Neuronal stem cell (in vitro differentiated cells): ENCODE measurements around the gene BAG2.
A peak's percentile ranks its signal among the peaks of the same experiment; 100 is the strongest.

Experiments
- DNase-seq: peaks from one replicate; pipeline ENCODE4 v3.0.0-alpha.2; 2013; ENCODE audit warnings: low spot score
- H2AFZ ChIP-seq: one replicate; pipeline ENCODE4 v1.6.1; 2013; ENCODE audit warnings: mild to moderate bottlenecking, low read length, inconsistent platforms
- H2AK5ac ChIP-seq: 2 replicates; pipeline ENCODE4 v1.6.1; 2013; ENCODE audit warnings: low read depth, mild to moderate bottlenecking, inconsistent platforms, low read length, moderate library complexity, mixed read lengths
- H2BK120ac ChIP-seq: 2 replicates; pipeline ENCODE4 v1.6.1; 2013; ENCODE audit warnings: low read depth, mild to moderate bottlenecking, inconsistent platforms, low read length, moderate library complexity, mixed read lengths
- H2BK12ac ChIP-seq: one replicate; pipeline ENCODE4 v1.6.1; 2013; ENCODE audit warnings: low read length, inconsistent platforms
- H2BK15ac ChIP-seq: 2 replicates; pipeline ENCODE4 v1.6.1; 2013; ENCODE audit warnings: mild to moderate bottlenecking, low read length, inconsistent platforms, mixed read lengths
- H2BK5ac ChIP-seq: one replicate; pipeline ENCODE4 v1.6.1; 2013; ENCODE audit warnings: inconsistent platforms, mild to moderate bottlenecking, low read length, moderate library complexity
- H3K14ac ChIP-seq: one replicate; pipeline ENCODE4 v1.6.1; 2013; ENCODE audit warnings: low read length, inconsistent platforms
- H3K18ac ChIP-seq: 2 replicates; pipeline ENCODE4 v1.6.1; 2013; ENCODE audit warnings: low read length, inconsistent platforms
- H3K23ac ChIP-seq: 2 replicates; pipeline ENCODE4 v1.6.1; 2013; ENCODE audit warnings: low read depth, mild to moderate bottlenecking, mixed read lengths, low read length, inconsistent platforms; ENCODE audit not compliant: poor library complexity
- H3K27ac ChIP-seq: replicated peaks from 3 replicates; pipeline ENCODE4 v1.5.1; 2013; ENCODE audit warnings: low read length, inconsistent platforms
- H3K27me3 ChIP-seq, 3 experiments: 2 replicates each; pipeline ENCODE4 v1.6.1; 2013; ENCODE audit warnings: low read length in 3 of 3, mild to moderate bottlenecking in 2 of 3, inconsistent platforms in 1 of 3, low read depth in 1 of 3, mixed read lengths in 1 of 3, moderate library complexity in 1 of 3; ENCODE audit not compliant: control insufficient read depth in 3 of 3, insufficient read depth in 3 of 3
- H3K36me3 ChIP-seq, 2 donors: replicated peaks in 1 of 2; 2 replicates each; pipeline ENCODE4 v1.6.1; 2013; ENCODE audit warnings: low read length in 2 of 2; ENCODE audit not compliant: control insufficient read depth in 2 of 2, insufficient read depth in 2 of 2
- H3K4ac ChIP-seq: 2 replicates; pipeline ENCODE4 v1.6.1; 2013; ENCODE audit warnings: inconsistent platforms, mild to moderate bottlenecking, low read length, moderate library complexity
- H3K4me1 ChIP-seq, 2 donors: 1 replicate in 1 of 2; 2 replicates in 1 of 2; pipeline ENCODE4 v1.6.1; 2013; ENCODE audit warnings: low read length in 2 of 2, low read depth in 1 of 2; ENCODE audit not compliant: control insufficient read depth in 2 of 2, insufficient read depth in 1 of 2
- H3K4me2 ChIP-seq: one replicate; pipeline ENCODE4 v1.6.1; 2013; ENCODE audit warnings: mild to moderate bottlenecking, low read length, inconsistent platforms; ENCODE audit not compliant: insufficient read depth, poor library complexity, severe bottlenecking
- H3K4me3 ChIP-seq, 2 donors: 2 replicates each; pipeline ENCODE4 v1.5.1; 2013; ENCODE audit warnings: low read length in 2 of 2, mild to moderate bottlenecking in 2 of 2, inconsistent platforms in 1 of 2, moderate library complexity in 1 of 2
- H3K79me1 ChIP-seq: one replicate; pipeline ENCODE4 v1.6.1; 2013; ENCODE audit warnings: low read depth, mild to moderate bottlenecking, inconsistent platforms, low read length, moderate library complexity
- H3K9ac ChIP-seq: one replicate; pipeline ENCODE4 v1.6.1; 2013; ENCODE audit warnings: mild to moderate bottlenecking, low read depth, low read length, inconsistent platforms; ENCODE audit not compliant: poor library complexity
- H3K9me3 ChIP-seq, 2 donors: replicated peaks in 1 of 2; 2 replicates each; pipeline versions ENCODE3 to v1.6.1; 2013; ENCODE audit warnings: low read length in 2 of 2, mild to moderate bottlenecking in 2 of 2, inconsistent platforms in 1 of 2, low read depth in 1 of 2, mixed read lengths in 1 of 2, moderate library complexity in 1 of 2; ENCODE audit not compliant: control insufficient read depth in 2 of 2, insufficient read depth in 1 of 2
- H4K8ac ChIP-seq: one replicate; pipeline ENCODE4 v1.6.1; 2013; ENCODE audit warnings: low read depth, mild to moderate bottlenecking, inconsistent platforms, low read length, moderate library complexity
- H4K91ac ChIP-seq: one replicate; pipeline ENCODE4 v1.6.1; 2013; ENCODE audit warnings: low read length, low read depth, mild to moderate bottlenecking, inconsistent platforms; ENCODE audit not compliant: poor library complexity
- WGBS, 2 donors: extraction: QIAGEN DNeasy Blood & Tissue Kit; methylation state at CpG; one replicate each; pipeline ENCODE4 v1.1.7; 2013; ENCODE audit warnings: missing lambda C conversion rate in 2 of 2, mixed read lengths in 1 of 2; ENCODE audit not compliant: insufficient read length in 2 of 2, insufficient replicate concordance in 1 of 2; ENCODE audit errors: extremely low coverage in 2 of 2; 5-methylcytosine and 5-hydroxymethylcytosine counted together

BAG2 gene

GRCh38 chr6:57221191-57221935, 49.2 kb downstream of the BAG2 start:
- Histone ChIP-seq H3K36me3 (no peaks in the 10 kb centered on the region), H3K14ac (peak overlapping the region; percentile 47), H2AK5ac (no peak overlapping the region), H3K23ac (peak overlapping the region; percentile 96), H4K91ac (no peak overlapping the region), H3K4me1 (peaks cover 0 to 4% of the 10 kb centered on the region in 2 donors), H2BK5ac (peak overlapping the region; percentile 92), H3K27ac (peak overlapping the region; percentile 88), H3K4me3 (peak overlapping the region; percentile 77 to 91), H2BK12ac (peak overlapping the region; percentile 82), H2AFZ (peak overlapping the region; percentile 96), H3K79me1 (no peaks in the 10 kb centered on the region), H3K9ac (peak overlapping the region; percentile 97), H2BK120ac (peak overlapping the region; percentile 98), H2BK15ac (peak overlapping the region; percentile 49), H3K27me3 (no peaks in the 10 kb centered on the region), H4K8ac (no peak overlapping the region), H3K9me3 (peaks cover 0 to 19% of the 10 kb centered on the region in 2 donors), H3K4me2 (peak overlapping the region; percentile 77), H3K18ac (peak overlapping the region; percentile 99), H3K4ac (no peak overlapping the region)
- DNase-seq = peak; percentile 57
- no CpG with 5 or more reads among the region's 38 CpGs for WGBS, 2 donors

GRCh38 chr6:57221936-57222742, 50.0 kb downstream of the BAG2 start, which contains the start of gene RAB23:
TSS of gene RAB23 (minus strand) at chr6:57222307. CDS start at chr6:57210380, 11,927 bp downstream.
- peak within 1 kb of the TSS; percentile 47 for H3K14ac ChIP-seq
- peak within 1 kb of the TSS; percentile 96 for H2AFZ ChIP-seq
- H3K23ac ChIP-seq = peak within 1 kb of the TSS; percentile 96
- H3K9ac ChIP-seq = peak within 1 kb of the TSS; percentile 97
- H4K91ac ChIP-seq = no peak within 1 kb of the TSS
- peak within 1 kb of the TSS; percentile 92 for H2BK5ac ChIP-seq
- no peak within 1 kb of the TSS for H3K4ac ChIP-seq
- peak within 1 kb of the TSS; percentile 99 for H3K18ac ChIP-seq
- H3K36me3 ChIP-seq = no peaks in the 10 kb centered on the region
- peak within 1 kb of the TSS; percentile 98 for H2BK120ac ChIP-seq
- H3K79me1 ChIP-seq = no peaks in the 10 kb centered on the region
- H3K4me2 ChIP-seq = peak within 1 kb of the TSS; percentile 77
- peaks cover 0 to 4% of the 10 kb centered on the region in 2 donors for H3K4me1 ChIP-seq
- H3K4me3 ChIP-seq = peak within 1 kb of the TSS; percentile 77 to 91
- peak within 1 kb of the TSS; percentile 82 for H2BK12ac ChIP-seq
- peak; percentile 89 for DNase-seq
- no CpG with 5 or more reads among the region's 69 CpGs for WGBS, 2 donors
- H3K27ac ChIP-seq = peak within 1 kb of the TSS; percentile 88
- H3K9me3 ChIP-seq = peaks cover 0 to 16% of the 10 kb centered on the region in 2 donors
- peak within 1 kb of the TSS; percentile 49 for H2BK15ac ChIP-seq
- H3K27me3 ChIP-seq = no peaks in the 10 kb centered on the region
- no peak within 1 kb of the TSS for H2AK5ac ChIP-seq
- no peak within 1 kb of the TSS for H4K8ac ChIP-seq

- Histone ChIP-seq H3K4me2 (no peak overlapping the region), H2BK120ac (no peak overlapping the region), H3K9ac (no peak overlapping the region), H3K4me1 (peaks cover 0 to 4% of the 10 kb centered on the region in 2 donors), H3K36me3 (no peaks in the 10 kb centered on the region), H2AFZ (peak overlapping the region; percentile 96), H3K27me3 (no peaks in the 10 kb centered on the region), H2BK12ac (no peak overlapping the region), H2BK15ac (no peak overlapping the region), H4K8ac (no peak overlapping the region), H4K91ac (no peak overlapping the region), H3K14ac (no peak overlapping the region), H3K18ac (no peak overlapping the region), H3K27ac (no peak overlapping the region), H3K9me3 (peaks cover 0 to 16% of the 10 kb centered on the region in 2 donors), H2AK5ac (no peak overlapping the region), H2BK5ac (no peak overlapping the region), H3K23ac (no peak overlapping the region), H3K79me1 (no peaks in the 10 kb centered on the region), H3K4me3 (peak overlapping the region in 1 of 2 donors; percentile 77), H3K4ac (no peak overlapping the region)
- no CpG with 5 or more reads among the region's 5 CpGs for WGBS, 2 donors
- no peak for DNase-seq
Observed at GRCh38 chr6:57222743-57223077, 50.6 kb downstream of the BAG2 start.
